H1 (cell line): ENCODE measurements around the gene FRK. TPM values are rescaled to one million over a fixed set of nuclear protein-coding genes. Genes with fewer than 3 reads are reported as not detected.
"Not testable (repeated sequence)": the region's sequence is repeated elsewhere in the genome, so short reads cannot be mapped to it uniquely, and the experiment has no call there.

ENCODE experiments used
- CTCF ChIA-PET: fragments of 300-600 bp; sonication (Branson Sonifier 250); formaldehyde crosslinking; loops from one replicate; lab custom pipeline; 2021; ENCODE audit not compliant: partially characterized antibody; lab: Charles Lee
- POLR2A ChIA-PET: fragments of 300-600 bp; sonication (Branson Sonifier 250); formaldehyde crosslinking; loops from one replicate; lab custom pipeline; 2021; ENCODE audit warnings: inconsistent platforms; ENCODE audit not compliant: partially characterized antibody; lab: Charles Lee
- DNase-seq, 2 experiments: peaks; one replicate each; pipeline versions ENCODE4 v3.0.0 to v3.0.0-alpha.2; 2010 to 2022; ENCODE audit warnings: low spot score in 2 of 2, low read depth in 1 of 2, mixed read lengths in 1 of 2
- FAIRE-seq: peaks from 2 replicates; lab custom pipeline; 2011; peaks lifted over from hg19 to GRCh38; lab: Jason Lieb, UNC
- H2AFZ ChIP-seq: 2 replicates; pipeline ENCODE4 v1.8.1; 2012; ENCODE audit warnings: low read length, inconsistent platforms
- H2AK5ac ChIP-seq: 2 replicates; pipeline ENCODE4 v1.6.1; 2013; ENCODE audit warnings: low read depth, low read length
- H2BK120ac ChIP-seq: replicated peaks from 2 replicates; pipeline ENCODE3; 2013; ENCODE audit warnings: low read depth, low read length, inconsistent platforms
- H2BK12ac ChIP-seq: 2 replicates; pipeline ENCODE4 v1.6.1; 2013; ENCODE audit warnings: low read depth, low read length
- H2BK15ac ChIP-seq: 2 replicates; pipeline ENCODE4 v1.6.1; 2013; ENCODE audit warnings: low read length
- H2BK20ac ChIP-seq: 2 replicates; pipeline ENCODE4 v1.6.1; 2013; ENCODE audit warnings: low read length
- H2BK5ac ChIP-seq: 2 replicates; pipeline ENCODE4 v1.6.1; 2013; ENCODE audit warnings: low read depth, low read length
- H3K14ac ChIP-seq: 2 replicates; pipeline ENCODE4 v1.6.1; 2013; ENCODE audit warnings: inconsistent platforms; ENCODE audit not compliant: insufficient read length
- H3K18ac ChIP-seq: 2 replicates; pipeline ENCODE4 v1.6.1; 2013; ENCODE audit warnings: low read length; ENCODE audit errors: extremely low read depth
- H3K23ac ChIP-seq: 2 replicates; pipeline ENCODE4 v1.6.1; 2013; ENCODE audit warnings: inconsistent platforms; ENCODE audit not compliant: insufficient read length
- H3K23me2 ChIP-seq: 2 replicates; pipeline ENCODE4 v1.6.1; 2013; ENCODE audit warnings: low read depth, low read length
- H3K27ac ChIP-seq: 2 replicates; pipeline ENCODE4 v1.6.1; 2011; ENCODE audit warnings: low read depth, low read length, inconsistent platforms
- H3K27me3 ChIP-seq, 4 experiments: replicated peaks in 1 of 4; 1 replicate in 1 of 4; 2 replicates in 3 of 4; pipeline versions ENCODE4 v1.6.1 to v1.8.1; 2011 to 2013; ENCODE audit warnings: low read length in 3 of 4, mild to moderate bottlenecking in 3 of 4, inconsistent platforms in 2 of 4, mixed read lengths in 2 of 4, moderate library complexity in 1 of 4; ENCODE audit not compliant: control insufficient read depth in 3 of 4, insufficient read depth in 3 of 4; ENCODE audit errors: extremely low read depth in 1 of 4
- H3K36me3 ChIP-seq, 4 experiments: 2 replicates each; pipeline versions ENCODE4 v1.6.1 to v1.8.1; 2011 to 2013; ENCODE audit warnings: mild to moderate bottlenecking in 4 of 4, low read length in 3 of 4, moderate library complexity in 2 of 4, control low read depth in 1 of 4, inconsistent platforms in 1 of 4; ENCODE audit not compliant: insufficient read depth in 4 of 4, control insufficient read depth in 2 of 4
- H3K4ac ChIP-seq: replicated peaks from 2 replicates; pipeline ENCODE3; 2013; ENCODE audit warnings: low read length, low read depth, mixed read lengths, inconsistent platforms; ENCODE audit not compliant: insufficient read length
- H3K4me1 ChIP-seq, 4 experiments: replicated peaks in 1 of 4; 1 replicate in 1 of 4; 2 replicates in 3 of 4; pipeline versions ENCODE4 v1.6.1 to v1.8.1; 2011 to 2013; ENCODE audit warnings: low read length in 3 of 4, inconsistent platforms in 2 of 4, mixed read lengths in 1 of 4; ENCODE audit not compliant: insufficient read depth in 4 of 4, control insufficient read depth in 3 of 4
- H3K4me2 ChIP-seq, 2 experiments: 2 replicates each; pipeline versions ENCODE4 v1.6.1 to v1.8.1; 2011 to 2013; ENCODE audit warnings: low read depth in 2 of 2, low read length in 2 of 2, control low read depth in 1 of 2, inconsistent platforms in 1 of 2, mild to moderate bottlenecking in 1 of 2; ENCODE audit not compliant: insufficient read depth in 1 of 2
- H3K4me3 ChIP-seq, 4 experiments: fragments of 200-600, 300-600 bp in 1 of 4; sonication (generic), shearing (Covaris generic), sonication (Bioruptor Twin) in 1 of 4; 2 replicates each; pipeline versions ENCODE4 v1.5.1 to v1.8.1; 2011 to 2016; ENCODE audit warnings: low read length in 4 of 4, low read depth in 3 of 4, control low read depth in 2 of 4, inconsistent platforms in 2 of 4, mild to moderate bottlenecking in 2 of 4, mixed read lengths in 1 of 4, moderate library complexity in 1 of 4; ENCODE audit not compliant: insufficient read depth in 2 of 4; ENCODE audit errors: extremely low read depth in 1 of 4
- H3K56ac ChIP-seq: replicated peaks from 2 replicates; pipeline ENCODE3; 2013; ENCODE audit warnings: low read depth, mild to moderate bottlenecking, mixed read lengths, low read length, inconsistent platforms; ENCODE audit not compliant: insufficient read length
- H3K79me1 ChIP-seq: 2 replicates; pipeline ENCODE4 v1.6.1; 2013; ENCODE audit warnings: low read depth, low read length, control low read depth
- H3K79me2 ChIP-seq, 2 experiments: 2 replicates each; pipeline versions ENCODE4 v1.6.1 to v1.8.1; 2012 to 2013; ENCODE audit warnings: low read length in 2 of 2, mild to moderate bottlenecking in 2 of 2, inconsistent platforms in 1 of 2; ENCODE audit not compliant: insufficient read depth in 2 of 2, control insufficient read depth in 1 of 2
- H3K9ac ChIP-seq, 4 experiments: replicated peaks in 1 of 4; 1 replicate in 1 of 4; 2 replicates in 3 of 4; pipeline versions ENCODE4 v1.6.1 to v1.8.1; 2011 to 2013; ENCODE audit warnings: low read depth in 3 of 4, low read length in 3 of 4, control low read depth in 2 of 4, mild to moderate bottlenecking in 2 of 4, moderate library complexity in 2 of 4, inconsistent platforms in 1 of 4; ENCODE audit errors: extremely low read depth in 1 of 4
- H3K9me3 ChIP-seq, 2 experiments: 2 replicates each; pipeline versions ENCODE4 v1.6.1 to v1.8.1; 2012 to 2013; ENCODE audit warnings: mild to moderate bottlenecking in 2 of 2, moderate library complexity in 2 of 2, control low read depth in 1 of 2, inconsistent platforms in 1 of 2, low read depth in 1 of 2, low read length in 1 of 2, mixed read lengths in 1 of 2; ENCODE audit not compliant: insufficient read depth in 2 of 2
- H4K20me1 ChIP-seq, 2 experiments: replicated peaks in 1 of 2; 2 replicates each; pipeline versions ENCODE3 to v1.8.1; 2011 to 2013; ENCODE audit warnings: inconsistent platforms in 2 of 2, low read length in 2 of 2, mild to moderate bottlenecking in 1 of 2; ENCODE audit not compliant: insufficient read depth in 2 of 2, control insufficient read depth in 1 of 2
- H4K5ac ChIP-seq: 2 replicates; pipeline ENCODE4 v1.6.1; 2013; ENCODE audit warnings: low read length, low read depth, mixed read lengths, inconsistent platforms; ENCODE audit not compliant: insufficient read length
- H4K8ac ChIP-seq: 2 replicates; pipeline ENCODE4 v1.8.0; 2013; ENCODE audit warnings: mild to moderate bottlenecking, moderate library complexity, low read length, inconsistent platforms; ENCODE audit not compliant: insufficient read depth; ENCODE audit errors: extremely low read depth
- H4K91ac ChIP-seq: replicated peaks from 2 replicates; pipeline ENCODE3; 2013; ENCODE audit warnings: low read length, mixed read lengths, inconsistent platforms; ENCODE audit not compliant: insufficient read length
- ASH2L ChIP-seq: fragments of 200-600, 300-600 bp; sonication (generic); IDR thresholded peaks from one replicate; pipeline ENCODE4 v1.7.1; 2017; ENCODE audit warnings: low read length
- ATF3 ChIP-seq: IDR thresholded peaks from 2 replicates; pipeline ENCODE4 v1.6.1; 2011; ENCODE audit warnings: low read depth, mild to moderate bottlenecking, low read length; ENCODE audit not compliant: insufficient read depth
- WGBS, 2 experiments: shearing (Covaris generic) in 1 of 2; methylation state at CpG; one replicate each; pipeline versions ENCODE4 v1.1.6 to v1.1.7; 2013 to 2015; ENCODE audit warnings: low lambda C conversion rate in 2 of 2, mixed read lengths in 2 of 2, inconsistent platforms in 1 of 2, low coverage in 1 of 2, missing lambda C conversion rate in 1 of 2; ENCODE audit not compliant: insufficient replicate concordance in 2 of 2, insufficient coverage in 1 of 2, insufficient read length in 1 of 2; ENCODE audit errors: extremely low coverage in 1 of 2, missing lambda C conversion rate in 1 of 2; 5-methylcytosine and 5-hydroxymethylcytosine counted together
- polyA plus RNA-seq, 7 experiments: library from polyadenylated mRNA; depleted of rRNA in 3 of 7; stranded (reverse) in 5 of 7; unstranded in 2 of 7; fragments of >200 nt in 5 of 7; fragments of 200-250 nt in 2 of 7; gene quantifications; 1 replicate in 5 of 7; 2 replicates in 1 of 7; 4 replicates in 1 of 7; pipeline versions ENCODE4 v1.2.1 to v1.2.3, GENCODE V29; 2011 to 2013; ENCODE audit warnings: missing spikeins in 2 of 7, mixed read lengths in 2 of 7
- total RNA-seq: library from RNA; stranded (reverse); fragmentation: NEBNext Ultra II Directional; extraction: Animal tissue kit (Norgen Biotek cat#: 25700); gene quantifications from 2 replicates; pipeline ENCODE4 v1.2.1, GENCODE V29; 2021

Gene FRK
- total and polyA plus RNA-seq, 2 of the 8 experiments (the other 6 are each of a cell fraction or from before 2014, with no cell fraction given) = 0.11 to 0.24 TPM

DNA sequence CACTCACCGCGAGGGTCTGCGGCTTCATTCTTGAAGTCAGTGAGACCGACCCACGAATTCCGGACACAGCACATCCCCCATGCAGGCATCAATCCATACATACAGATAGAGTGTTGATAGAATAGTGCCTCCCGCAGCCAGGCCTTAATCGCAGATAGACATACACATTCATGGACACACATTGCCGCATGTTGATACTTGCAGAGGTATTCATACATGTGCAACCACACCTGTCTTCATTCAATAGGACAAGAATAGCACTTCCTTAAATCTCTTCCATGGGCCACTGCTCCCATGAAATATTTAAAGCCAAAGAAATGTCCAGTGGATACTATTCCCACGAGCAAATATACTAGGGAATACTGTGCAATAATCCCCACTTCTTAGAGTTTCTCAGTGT is 170.5 kb downstream of the FRK start (continued):
- TF ChIP-seq ATF3 = no peak
- no peak for TF ChIP-seq ASH2L

- H2BK15ac ChIP-seq, H3K79me1 ChIP-seq, H3K27ac ChIP-seq, H4K8ac ChIP-seq, H3K79me2 ChIP-seq, H3K4me2 ChIP-seq, H3K9me3 ChIP-seq, H3K9ac ChIP-seq, H3K36me3 ChIP-seq, H2BK5ac ChIP-seq, FAIRE-seq, H2BK12ac ChIP-seq, H2BK20ac ChIP-seq, POLR2A ChIA-PET, H3K4ac ChIP-seq, H2BK120ac ChIP-seq, H2AK5ac ChIP-seq, H3K23ac ChIP-seq, H3K4me3 ChIP-seq, H3K27me3 ChIP-seq, H2AFZ ChIP-seq, H3K23me2 ChIP-seq, H4K5ac ChIP-seq, H3K4me1 ChIP-seq, H3K18ac ChIP-seq, H4K91ac ChIP-seq, DNase-seq, H3K14ac ChIP-seq, H4K20me1 ChIP-seq, H3K56ac ChIP-seq: not testable (repeated sequence)
- CTCF ChIA-PET = interaction anchor here (1.9 kb wide), 1 partner anchor 8 kb away, joined by 9 read pairs; no protein-coding TSS in a partner anchor
- 96% methylated on average over 33 of the region's 38 CpGs; no CpG with 5 or more reads in 1 of the 2 experiments for WGBS, 2 experiments
These were observed 171.8 kb downstream of the FRK start for GRCh38 chr6:115888687-115889470.
